Middle frontal gyrus (tissue), 1 donor: Measurements from ENCODE around the gene CNIH2.

Source experiments
- DNase-seq: peaks from one replicate; pipeline ENCODE4 v3.0.0-alpha.2; 2015; ENCODE audit warnings: low spot score; ENCODE audit errors: extremely low spot score

The CNIH2 gene

DNA sequence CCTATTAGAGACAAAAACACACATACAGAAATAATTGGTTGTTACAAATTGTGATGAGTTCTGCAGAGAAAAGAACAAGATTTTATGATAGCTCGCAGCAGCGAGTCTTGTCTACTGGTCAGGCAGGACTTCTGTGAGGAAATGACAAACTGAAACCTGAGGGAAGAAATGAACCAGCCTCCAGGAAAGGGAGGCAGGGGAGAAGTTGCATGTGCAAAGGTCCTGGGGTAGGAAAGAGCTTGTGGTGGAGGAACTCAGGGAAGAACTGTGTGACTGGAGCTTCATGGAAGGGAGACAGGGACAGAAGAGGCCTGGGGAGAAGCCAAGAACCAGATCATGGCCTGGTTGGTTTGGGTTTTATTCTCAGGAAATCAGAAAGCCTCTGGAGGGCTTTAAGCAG, 18.8 kb upstream of the CNIH2 start:
- no peak for DNase-seq

DNA sequence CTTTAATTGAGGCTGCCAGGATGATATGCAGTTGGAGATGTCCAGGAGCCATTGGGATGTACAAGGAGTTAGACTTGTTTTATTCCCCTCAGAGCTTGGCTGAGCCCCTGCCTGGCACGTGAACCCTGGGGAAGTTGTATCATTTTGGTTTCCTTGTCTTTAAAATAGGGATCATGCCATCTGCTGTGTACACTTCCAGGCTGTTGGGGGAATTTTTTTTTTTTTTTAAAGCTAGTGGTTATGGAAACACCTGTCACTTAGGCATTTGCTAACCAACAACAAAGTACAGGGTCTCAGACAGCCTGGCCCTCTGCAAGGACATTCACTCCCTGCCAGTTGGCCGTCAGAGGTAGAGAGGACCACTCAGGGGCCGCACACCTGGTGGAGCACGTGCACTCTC, 18.0 kb upstream of the CNIH2 start:
- DNase-seq, result no peak

DNA sequence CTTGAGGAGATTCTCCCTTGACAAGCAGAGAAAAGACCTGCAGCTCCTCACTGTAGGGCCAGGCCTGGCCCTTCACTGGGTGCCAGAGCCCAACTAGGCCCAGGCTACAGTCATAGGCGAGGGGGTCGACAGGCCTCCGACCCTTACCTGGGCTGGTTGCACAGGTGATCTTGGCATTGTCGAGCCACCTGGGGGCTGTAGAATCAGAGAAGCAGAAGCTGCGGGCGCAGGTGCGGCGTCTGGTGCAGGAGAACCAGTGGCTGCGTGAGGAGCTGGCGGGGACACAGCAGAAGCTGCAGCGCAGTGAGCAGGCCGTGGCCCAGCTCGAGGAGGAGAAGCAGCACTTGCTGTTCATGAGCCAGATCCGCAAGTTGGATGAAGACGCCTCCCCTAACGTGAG, 16.4 kb upstream of the CNIH2 start:
- no peak for DNase-seq

DNA sequence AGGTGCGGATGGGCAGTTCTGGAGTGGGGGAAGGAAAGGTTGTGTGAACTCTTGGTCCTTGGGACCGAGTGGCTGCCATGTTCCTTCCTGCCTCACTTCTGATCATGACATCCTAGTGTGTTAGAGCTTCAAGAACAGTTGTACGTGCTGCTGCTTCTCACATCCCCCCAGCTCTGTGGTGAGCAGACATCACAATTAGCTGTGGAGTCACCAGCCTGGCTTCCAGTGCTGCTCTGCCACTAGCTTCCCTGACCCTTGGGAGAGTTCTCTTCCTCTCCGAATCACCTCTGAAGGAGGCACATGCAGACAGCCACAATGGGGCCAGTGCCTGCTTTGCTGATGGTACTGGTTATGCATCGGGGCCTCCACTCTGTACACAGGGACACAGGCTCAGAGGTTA, 15.8 kb upstream of the CNIH2 start:
- no peak for DNase-seq

DNA sequence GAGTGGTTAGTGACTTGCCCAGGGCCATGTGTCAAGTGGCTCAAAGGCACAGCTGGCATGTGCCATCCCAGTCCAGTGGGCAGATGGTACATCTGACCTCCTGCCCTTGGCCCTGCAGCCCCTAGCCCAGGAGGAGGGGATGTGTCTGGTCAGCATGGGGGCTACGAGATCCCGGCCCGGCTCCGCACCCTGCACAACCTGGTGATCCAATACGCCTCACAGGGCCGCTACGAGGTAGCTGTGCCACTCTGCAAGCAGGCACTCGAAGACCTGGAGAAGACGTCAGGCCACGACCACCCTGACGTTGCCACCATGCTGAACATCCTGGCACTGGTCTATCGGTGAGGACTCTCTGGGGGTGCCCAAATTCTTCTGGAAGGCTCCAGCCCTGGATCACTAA, 15.3 kb upstream of the CNIH2 start:
- DNase-seq, result no peak

DNA sequence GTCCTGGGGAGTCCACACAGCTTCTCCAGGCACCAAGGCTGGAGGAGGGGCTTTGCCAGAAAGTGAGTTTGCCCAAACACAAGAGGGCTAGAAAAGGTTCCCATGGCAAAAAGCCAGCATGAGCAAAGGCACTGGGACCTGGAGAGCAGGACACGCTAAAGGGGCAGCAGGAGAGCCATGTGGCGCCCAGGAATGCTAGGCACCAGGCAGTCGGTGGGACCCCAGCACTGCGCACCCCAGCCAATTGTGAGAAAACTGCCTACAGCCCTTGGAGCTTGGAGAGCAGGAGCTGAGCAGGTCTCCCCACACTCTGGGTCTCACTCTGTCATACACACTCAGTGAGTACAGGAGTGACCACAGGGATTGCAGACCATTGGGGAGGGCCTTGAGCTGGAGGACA, 14.7 kb upstream of the CNIH2 start:
- no peak for DNase-seq

DNA sequence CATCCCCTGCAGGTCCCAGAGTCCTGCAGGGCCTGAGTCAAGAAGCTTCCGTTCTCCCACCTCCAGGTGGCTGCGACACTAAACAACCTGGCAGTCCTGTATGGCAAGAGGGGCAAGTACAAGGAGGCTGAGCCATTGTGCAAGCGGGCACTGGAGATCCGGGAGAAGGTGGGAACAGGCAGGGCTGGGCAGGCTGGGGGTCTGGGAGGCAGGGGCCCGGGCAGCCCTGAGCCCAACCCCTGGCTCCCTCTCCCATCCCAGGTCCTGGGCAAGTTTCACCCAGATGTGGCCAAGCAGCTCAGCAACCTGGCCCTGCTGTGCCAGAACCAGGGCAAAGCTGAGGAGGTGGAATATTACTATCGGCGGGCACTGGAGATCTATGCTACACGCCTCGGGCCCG, 14.2 kb upstream of the CNIH2 start:
- DNase-seq, result no peak

DNA sequence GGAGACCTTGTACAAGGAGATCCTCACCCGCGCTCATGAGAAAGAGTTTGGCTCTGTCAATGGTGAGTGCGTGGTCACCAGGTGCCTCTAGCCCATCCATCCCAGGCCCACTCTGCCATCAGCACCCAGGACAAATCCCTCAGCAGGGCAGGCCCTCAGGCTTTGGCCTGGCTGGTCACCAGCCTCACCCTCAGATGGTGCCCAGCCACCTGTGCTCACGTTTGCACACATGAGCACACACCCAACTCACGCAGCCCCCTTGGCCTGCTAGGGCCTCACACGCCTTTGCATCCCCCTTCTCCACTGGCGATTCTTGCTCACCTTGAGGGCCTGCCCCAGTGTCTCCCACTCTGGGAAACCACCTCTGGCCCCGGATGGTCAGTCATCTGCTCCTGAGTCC, 13.6 kb upstream of the CNIH2 start:
- DNase-seq, result no peak

DNA sequence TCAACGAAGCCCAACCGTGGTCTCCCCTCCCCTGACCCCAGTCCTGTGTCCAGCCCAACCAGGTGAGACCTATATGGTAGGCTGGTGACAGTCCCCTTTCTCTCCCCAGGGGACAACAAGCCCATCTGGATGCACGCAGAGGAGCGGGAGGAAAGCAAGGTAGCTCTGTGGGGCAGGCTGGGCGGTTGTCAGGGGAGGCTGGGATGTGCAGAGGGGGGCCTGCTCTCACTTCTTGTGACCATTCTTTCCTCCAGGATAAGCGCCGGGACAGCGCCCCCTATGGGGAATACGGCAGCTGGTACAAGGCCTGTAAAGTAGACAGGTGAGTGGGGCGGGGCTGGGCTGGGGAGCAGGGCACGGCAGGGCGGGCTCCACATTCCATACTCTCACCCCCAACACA, 13.1 kb upstream of the CNIH2 start:
- DNase-seq, result no peak

DNA sequence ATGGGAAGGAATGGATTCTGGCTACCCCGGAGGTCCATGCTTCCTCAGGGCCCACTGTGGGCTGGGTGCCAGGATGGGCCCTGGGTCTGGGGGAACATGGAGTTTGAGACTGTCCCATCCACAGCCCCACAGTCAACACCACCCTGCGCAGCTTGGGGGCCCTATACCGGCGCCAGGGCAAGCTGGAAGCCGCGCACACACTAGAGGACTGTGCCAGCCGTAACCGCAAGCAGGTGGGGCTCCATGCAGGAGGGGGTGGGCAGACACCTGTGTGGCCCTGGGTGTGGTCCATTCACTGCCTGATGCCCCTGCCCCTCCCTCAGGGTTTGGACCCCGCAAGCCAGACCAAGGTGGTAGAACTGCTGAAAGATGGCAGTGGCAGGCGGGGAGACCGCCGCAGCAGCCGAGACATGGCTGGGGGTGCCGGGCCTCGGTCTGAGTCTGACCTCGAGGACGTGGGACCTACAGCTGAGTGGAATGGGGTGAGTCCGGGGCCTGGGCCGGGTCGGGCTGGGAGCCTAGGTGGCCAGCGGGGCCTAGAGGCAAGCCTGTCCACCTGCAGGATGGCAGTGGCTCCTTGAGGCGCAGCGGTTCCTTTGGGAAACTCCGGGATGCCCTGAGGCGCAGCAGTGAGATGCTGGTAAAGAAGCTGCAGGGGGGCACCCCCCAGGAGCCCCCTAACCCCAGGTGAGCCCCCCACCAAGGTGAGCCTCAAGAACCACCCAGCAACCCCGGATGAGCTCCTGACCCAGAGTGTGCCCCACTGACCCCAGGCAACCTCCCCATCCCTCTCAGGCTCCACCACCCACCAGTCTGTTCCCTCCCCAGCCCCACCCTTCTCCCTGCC, 12.2 kb upstream of the CNIH2 start:
- no peak for DNase-seq

DNA sequence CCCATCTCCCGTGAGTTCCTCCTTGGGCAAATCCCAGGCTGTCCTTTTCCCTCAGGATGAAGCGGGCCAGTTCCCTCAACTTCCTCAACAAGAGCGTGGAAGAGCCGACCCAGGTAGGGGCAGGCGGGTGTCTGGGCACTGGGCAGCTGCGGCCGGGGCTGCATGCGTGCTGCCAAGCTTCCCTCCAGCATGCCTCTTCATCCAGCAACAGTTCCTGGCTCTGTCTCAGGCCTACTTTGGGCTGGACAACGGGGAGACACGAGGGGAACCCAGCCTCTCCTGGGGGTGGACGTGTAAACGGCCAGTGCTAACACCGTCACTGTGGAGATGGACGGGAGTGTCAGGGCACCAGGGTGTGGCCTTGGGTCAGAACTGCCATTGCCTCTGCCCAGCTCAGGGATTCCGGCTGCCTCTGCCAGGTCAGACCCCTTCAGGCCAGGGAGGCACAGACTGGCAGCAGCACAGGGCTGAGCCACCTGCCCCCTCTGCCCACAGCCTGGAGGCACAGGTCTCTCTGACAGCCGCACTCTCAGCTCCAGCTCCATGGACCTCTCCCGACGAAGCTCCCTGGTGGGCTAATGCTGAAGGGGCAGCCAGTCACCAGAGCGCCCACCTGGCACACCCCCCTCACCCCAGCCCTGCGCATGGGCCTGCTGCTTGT, 11.5 kb upstream of the CNIH2 start:
- no peak for DNase-seq

DNA sequence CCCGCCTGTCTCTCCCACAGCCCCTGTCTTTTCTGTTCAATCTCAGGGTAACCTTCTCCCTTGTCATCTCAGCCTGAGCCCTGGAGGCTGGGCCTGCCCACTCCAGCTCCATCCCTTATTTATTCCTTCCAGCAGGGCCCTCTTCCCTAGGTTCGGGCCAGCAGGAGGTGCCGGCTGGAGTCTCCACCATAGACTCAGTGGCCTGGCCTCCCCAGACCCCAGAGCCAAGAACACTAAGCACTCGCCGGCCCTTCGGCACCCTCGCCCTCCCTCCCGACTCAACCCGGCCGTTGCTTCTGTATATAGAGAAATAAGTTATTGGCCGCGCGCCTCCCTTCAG, 11.0 kb upstream of the CNIH2 start:
- no peak for DNase-seq

DNA sequence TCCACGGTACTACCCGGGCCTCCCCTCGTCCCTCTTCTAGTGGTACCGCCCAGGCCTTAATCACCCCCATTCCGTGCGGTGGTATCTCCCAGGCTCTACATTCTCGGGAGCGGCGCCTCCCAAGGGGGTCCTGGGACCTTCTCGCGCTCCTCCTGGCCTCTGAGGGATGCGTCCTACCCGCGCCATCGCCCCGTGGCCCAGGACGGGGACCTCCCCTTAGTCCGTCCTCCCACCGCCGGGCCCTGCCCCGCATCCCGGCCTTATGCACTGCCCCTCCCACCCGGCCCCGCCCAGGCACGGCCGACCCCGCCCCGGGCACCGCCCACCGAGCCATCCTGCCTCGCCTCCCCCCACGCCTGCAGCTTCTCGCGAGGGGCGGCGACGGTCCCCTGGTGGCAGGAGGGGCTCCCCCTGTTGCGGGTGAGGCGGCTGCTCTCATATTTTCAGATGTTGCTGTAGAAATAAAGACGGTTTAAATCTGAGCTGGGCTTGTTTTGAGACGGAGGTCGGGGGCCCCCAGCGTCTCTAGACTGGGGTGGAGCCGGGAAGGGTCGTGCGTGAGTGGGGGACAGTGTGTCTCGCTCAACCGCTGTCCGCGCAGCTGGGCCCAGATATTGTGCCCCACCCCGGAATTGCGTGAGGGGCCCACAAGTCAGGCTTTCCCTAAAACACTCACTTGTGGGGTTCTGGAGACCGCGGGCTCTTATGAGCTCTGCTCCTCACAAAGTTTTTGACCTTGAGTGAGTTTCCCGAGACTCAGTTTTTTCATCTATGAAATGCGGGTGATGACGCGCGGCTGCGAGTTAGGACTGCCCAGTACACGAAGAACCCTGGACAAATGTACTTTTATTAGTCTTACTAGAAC, 10.4 kb upstream of the CNIH2 start:
- peak; percentile 53 for DNase-seq

DNA sequence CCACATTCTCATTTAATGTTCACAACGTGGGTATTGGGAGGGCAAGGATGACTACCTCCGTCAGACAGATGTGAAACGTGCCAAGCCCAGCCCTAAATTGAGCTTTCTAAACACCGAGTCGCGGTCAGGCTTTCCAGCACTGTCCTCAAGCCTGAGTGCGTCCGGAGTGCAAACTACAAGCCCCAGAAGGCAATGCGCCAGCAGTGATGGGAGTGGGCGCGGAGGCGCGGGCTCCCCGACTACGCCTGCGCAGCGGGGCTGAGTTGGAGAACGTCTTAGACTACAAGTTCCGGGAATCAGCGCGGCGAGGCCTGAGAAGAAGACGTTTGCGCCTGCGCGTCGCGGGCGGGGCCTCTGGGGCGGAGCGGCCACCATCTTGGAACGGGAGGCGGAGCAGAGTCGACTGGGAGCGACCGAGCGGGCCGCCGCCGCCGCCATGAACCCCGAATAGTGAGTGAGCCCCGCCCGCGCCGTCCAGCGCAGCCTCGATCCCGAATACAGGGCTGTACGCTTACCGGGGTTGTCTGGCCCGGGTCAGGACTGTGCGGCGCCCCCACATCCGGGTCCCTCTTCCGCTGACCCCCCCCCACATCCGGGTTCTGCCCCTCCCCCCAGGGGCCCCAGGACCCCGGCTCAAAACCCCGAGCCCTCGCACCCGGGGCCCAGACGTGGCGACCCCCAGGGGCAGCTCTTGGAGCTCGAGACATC, 9.6 kb upstream of the CNIH2 start, which contains the start of gene RAB1B:
Gene RAB1B (plus strand): TSS at position 396 of the 708 bp plus-strand sequence. CDS start 41 bp downstream, at position 437.
- DNase-seq, result peak; percentile 100

DNA sequence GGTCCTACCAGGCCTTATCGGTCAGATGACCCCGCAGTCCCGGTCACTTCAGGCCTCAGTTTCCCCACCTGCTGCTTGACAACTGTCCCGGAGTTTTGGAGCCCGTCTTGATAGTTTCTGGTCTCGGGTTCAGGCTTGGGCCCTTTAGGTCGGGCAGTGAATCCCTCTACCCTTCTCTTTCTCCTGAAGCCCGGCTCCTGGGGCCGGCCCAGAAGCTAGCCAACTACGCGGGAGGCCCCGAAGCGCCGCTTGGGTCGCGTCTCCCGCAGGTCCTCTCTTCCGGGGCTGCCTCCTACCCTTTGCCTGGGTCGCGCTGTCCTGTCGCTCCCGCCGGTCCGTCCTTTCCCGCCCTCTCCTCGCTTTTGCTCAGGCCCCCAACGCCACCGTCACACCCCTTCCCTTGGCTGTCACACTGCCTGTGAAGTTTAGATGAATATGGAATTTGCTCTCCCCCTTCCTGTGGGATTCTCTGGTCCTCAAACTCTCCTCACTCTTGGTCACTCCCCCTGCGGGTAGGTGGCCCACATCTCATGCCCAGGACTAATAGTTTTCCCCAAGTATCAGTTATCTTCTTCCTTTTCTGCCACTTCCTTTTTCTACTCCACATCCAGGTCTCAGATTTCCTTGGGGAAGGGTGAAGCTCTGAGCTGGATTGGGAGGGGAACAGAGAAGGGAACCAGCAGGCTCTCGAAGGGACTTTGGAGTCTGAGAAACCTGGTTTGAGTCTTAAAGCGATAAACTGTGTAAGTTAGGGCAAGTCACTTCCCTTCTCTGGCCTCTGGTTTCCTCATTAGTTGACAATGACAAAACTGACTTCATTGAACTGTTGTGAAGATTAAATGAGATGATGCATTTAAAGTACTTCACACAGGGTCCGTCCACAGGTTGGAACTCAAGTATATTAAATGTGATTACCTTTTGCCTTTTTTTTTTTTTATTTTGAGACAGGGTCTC, 8.7 kb upstream of the CNIH2 start:
- no peak for DNase-seq

DNA sequence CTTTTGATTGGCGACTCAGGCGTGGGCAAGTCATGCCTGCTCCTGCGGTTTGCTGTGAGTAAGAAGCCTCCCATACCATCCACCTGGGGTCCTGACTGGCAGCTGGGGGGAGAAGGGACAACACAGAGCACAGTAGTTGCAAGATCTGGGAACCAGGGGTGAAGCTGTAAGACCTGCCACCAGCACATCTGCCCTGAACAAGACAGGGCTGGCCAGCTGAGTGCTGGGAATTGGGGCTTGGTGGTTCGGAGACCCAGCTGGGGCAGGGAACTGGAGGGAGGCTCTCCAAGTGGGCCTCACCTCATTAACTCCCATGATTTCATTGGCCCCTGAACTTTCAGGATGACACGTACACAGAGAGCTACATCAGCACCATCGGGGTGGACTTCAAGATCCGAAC, 6.2 kb upstream of the CNIH2 start:
- DNase-seq, result no peak

DNA sequence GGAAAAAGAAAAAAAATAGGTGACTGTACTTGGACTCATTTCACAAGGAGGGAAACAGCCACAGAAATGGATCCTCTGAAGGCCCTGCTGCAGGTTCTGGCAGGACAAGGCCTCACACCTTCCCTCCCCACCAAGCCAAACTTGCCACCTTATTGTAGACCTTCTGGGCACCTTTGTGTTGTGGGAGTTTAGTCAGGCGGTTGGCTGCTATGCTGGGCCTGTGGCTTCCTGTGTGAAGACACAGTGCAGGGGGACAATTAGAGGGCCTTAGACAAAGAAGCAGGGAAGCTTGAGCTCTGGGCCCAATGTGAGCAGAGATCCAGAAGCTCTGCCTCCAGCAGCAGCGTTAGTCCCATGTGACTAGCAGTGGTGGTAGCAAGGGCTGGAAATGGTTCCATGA, 5.4 kb upstream of the CNIH2 start:
- DNase-seq, result no peak

DNA sequence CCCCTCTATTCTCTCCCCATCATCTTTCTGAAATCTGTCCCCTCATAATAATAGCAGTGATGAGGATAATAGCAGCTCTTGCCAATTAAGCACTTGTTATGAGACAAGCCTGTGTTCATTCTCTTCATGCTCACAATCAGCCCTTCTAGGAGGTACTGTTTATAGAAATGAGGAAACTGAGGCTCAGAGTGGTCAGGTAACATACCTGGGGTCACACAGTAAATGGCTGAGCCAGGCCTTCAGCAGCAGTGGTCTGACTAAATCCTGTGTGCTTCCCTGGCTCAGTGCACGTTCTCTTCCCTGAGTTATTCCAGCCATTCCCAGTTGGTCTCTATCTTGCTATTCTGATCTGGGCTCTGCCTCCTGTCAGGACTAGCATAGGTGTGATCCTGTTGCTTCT, 3.8 kb upstream of the CNIH2 start:
- DNase-seq, result no peak

DNA sequence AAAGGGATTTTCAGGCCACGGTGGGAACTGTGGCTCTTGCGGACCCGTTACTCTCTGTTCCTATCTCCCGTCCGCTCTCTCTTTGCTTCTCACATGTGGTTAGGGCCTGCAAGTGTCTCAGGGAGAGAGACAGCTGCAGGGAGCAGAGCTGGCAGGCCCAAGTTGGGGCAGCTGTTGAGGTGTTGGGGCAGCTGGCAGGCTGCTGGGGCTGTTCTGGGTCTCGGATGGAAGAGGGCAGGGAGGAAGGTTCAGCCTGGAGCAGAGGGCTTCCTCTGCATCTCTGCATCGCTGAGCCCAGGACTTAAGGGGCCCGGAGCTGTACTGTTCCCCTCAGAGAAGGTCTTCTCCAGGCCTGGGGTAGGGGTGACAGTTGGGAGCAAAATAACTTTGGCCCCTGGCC, 2.6 kb upstream of the CNIH2 start:
- no peak for DNase-seq

DNA sequence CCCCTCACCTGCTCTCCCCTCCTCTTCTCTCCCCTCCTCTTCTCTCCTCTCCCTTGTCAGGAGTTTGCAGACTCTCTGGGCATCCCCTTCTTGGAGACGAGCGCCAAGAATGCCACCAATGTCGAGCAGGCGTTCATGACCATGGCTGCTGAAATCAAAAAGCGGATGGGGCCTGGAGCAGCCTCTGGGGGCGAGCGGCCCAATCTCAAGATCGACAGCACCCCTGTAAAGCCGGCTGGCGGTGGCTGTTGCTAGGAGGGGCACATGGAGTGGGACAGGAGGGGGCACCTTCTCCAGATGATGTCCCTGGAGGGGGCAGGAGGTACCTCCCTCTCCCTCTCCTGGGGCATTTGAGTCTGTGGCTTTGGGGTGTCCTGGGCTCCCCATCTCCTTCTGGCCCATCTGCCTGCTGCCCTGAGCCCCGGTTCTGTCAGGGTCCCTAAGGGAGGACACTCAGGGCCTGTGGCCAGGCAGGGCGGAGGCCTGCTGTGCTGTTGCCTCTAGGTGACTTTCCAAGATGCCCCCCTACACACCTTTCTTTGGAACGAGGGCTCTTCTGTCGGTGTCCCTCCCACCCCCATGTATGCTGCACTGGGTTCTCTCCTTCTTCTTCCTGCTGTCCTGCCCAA, 1.9 kb upstream of the CNIH2 start:
- no peak for DNase-seq
